PC-3 (cell line): ENCODE measurements around the gene RPS6KA3. TPM values are rescaled to one million over a fixed set of nuclear protein-coding genes. Genes with fewer than 3 reads are reported as not detected.

Experiments
- ATAC-seq: fragments of 200-7000 bp; cut with Tn5 transposase; 2 replicates; pipeline ENCODE4 v1.9.1; 2020; ENCODE audit warnings: mild to moderate bottlenecking, moderate library complexity
- BruUV-seq: library from RNA; stranded (reverse); fragments of 400-500 nt; replicated peaks from 2 replicates; lab custom pipeline; 2021; lab: Mats Ljungman, UMichigan
- CTCF ChIA-PET: fragments of 300-600 bp; sonication (Branson Sonifier 250); formaldehyde crosslinking; loops from one replicate; lab custom pipeline; 2022; ENCODE audit warnings: antibody characterized with exemption; lab: Charles Lee
- POLR2A ChIA-PET: fragments of 300-600 bp; sonication (Branson Sonifier 250); formaldehyde crosslinking; loops from one replicate; lab custom pipeline; 2022; ENCODE audit warnings: antibody characterized with exemption; ENCODE audit not compliant: unreplicated experiment; lab: Charles Lee
- DNase-seq: peaks from one replicate; pipeline ENCODE4 v3.0.0-alpha.2; 2015
- H2AFZ ChIP-seq: fragments of 300-600 bp; sonication (generic); 2 replicates; pipeline ENCODE4 v1.6.0; 2016; ENCODE audit warnings: antibody characterized with exemption, low read length
- H3F3A ChIP-seq: fragments of 300-600 bp; sonication (generic); one replicate; pipeline ENCODE4 v1.6.0; 2017; ENCODE audit warnings: antibody characterized with exemption, low read length, control low read depth, mild to moderate bottlenecking; ENCODE audit not compliant: unreplicated experiment
- H3K27ac ChIP-seq: fragments of 300-600 bp; sonication (generic); 2 replicates; pipeline ENCODE4 v1.5.1; 2016; ENCODE audit warnings: mild to moderate bottlenecking, low read length
- H3K27me3 ChIP-seq: fragments of 300-600 bp; sonication (generic); 2 replicates; pipeline ENCODE4 v1.6.1; 2016; ENCODE audit warnings: low read length, mixed read lengths
- H3K36me3 ChIP-seq: fragments of 300-600 bp; sonication (generic); 2 replicates; pipeline ENCODE4 v1.6.1; 2016; ENCODE audit warnings: low read depth, mixed run types, low read length, mixed read lengths
- H3K4me1 ChIP-seq: fragments of 300-600 bp; sonication (generic); 2 replicates; pipeline ENCODE4 v1.5.1; 2016; ENCODE audit warnings: low read length; ENCODE audit not compliant: insufficient read depth
- H3K4me2 ChIP-seq: fragments of 300-600 bp; sonication (generic); 2 replicates; pipeline ENCODE4 v1.6.0; 2016; ENCODE audit warnings: low read length
- H3K4me3 ChIP-seq: fragments of 300-600 bp; sonication (generic); 2 replicates; pipeline ENCODE4 v1.5.1; 2016; ENCODE audit warnings: mild to moderate bottlenecking, low read length, mixed read lengths
- H3K79me2 ChIP-seq: fragments of 300-600 bp; sonication (generic); 2 replicates; pipeline ENCODE4 v1.6.1; 2017; ENCODE audit warnings: low read length, mixed read lengths
- H3K9ac ChIP-seq: fragments of 300-600 bp; sonication (generic); 2 replicates; pipeline ENCODE4 v1.6.0; 2016; ENCODE audit warnings: mild to moderate bottlenecking, low read length
- H3K9me2 ChIP-seq: fragments of 300-600 bp; sonication (generic); replicated peaks from 2 replicates; pipeline ENCODE4 v1.6.1; 2016; ENCODE audit warnings: mixed run types, low read length, mixed read lengths
- H3K9me3 ChIP-seq: fragments of 300-600 bp; sonication (generic); 2 replicates; pipeline ENCODE4 v1.6.1; 2016; ENCODE audit warnings: low read length, mixed read lengths
- H4K20me1 ChIP-seq: fragments of 300-600 bp; sonication (generic); 2 replicates; pipeline ENCODE4 v1.6.1; 2016; ENCODE audit warnings: low read length, mixed read lengths
- EZH2 ChIP-seq: fragments of 300-600 bp; sonication (generic); IDR thresholded peaks from one replicate; pipeline ENCODE4 v1.6.1; 2017; ENCODE audit warnings: antibody characterized with exemption, mild to moderate bottlenecking, low read length; ENCODE audit not compliant: unreplicated experiment
- EZH2phosphoT487 ChIP-seq: fragments of 300-600 bp; sonication (generic); IDR thresholded peaks from 2 replicates; pipeline ENCODE4 v1.6.1; 2018; ENCODE audit warnings: mild to moderate bottlenecking, antibody characterized with exemption, low read length, borderline replicate concordance
- intact Hi-C: fragments of 100-400 bp; cut with micrococcal nuclease; formaldehyde crosslinking; loops from 2 replicates; pipeline ENCODE4 v1.9.0; 2023
- total RNA-seq: library from RNA; depleted of rRNA; stranded (reverse); fragments of >200 nt; gene quantifications from 2 replicates; pipeline ENCODE4 v1.2.3, GENCODE V29; 2014
- TF ChIP-seq, protein P1 (sequence below): fragments of 300-600 bp; sonication (generic); conservative IDR thresholded peaks from 2 replicates; pipeline ENCODE4 v1.5.1; 2017; ENCODE audit warnings: antibody characterized with exemption, low read depth, mild to moderate bottlenecking, low read length

Gene RPS6KA3
- total RNA-seq, 1 experiment from 2014 or later, result 22.8 TPM

DNA sequence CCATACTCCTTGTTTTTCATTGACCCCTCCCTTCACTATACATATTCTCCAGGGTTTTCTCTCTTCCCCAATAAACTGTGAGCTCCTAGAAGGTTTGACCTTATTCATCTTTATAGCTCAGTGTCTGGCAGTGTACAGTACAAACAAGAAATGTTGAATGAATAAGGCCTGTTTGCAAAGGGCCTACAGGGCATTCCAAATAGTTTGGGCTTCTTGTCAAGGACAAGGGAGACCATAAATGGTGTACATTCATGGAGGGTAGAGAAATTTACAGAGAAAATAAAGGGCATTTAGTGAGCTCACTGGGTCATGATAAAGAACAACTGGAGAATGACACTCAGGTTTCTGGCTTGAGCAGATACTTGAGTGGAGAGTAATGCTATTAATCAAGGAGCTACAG lies 77.5 kb downstream of the RPS6KA3 start:
- Histone ChIP-seq H3K9me3 (no peaks in the 10 kb centered on the region), H3F3A (no peaks in the 10 kb centered on the region), H3K9ac (no peak overlapping the region), H3K36me3 (peaks cover 6% of the 10 kb centered on the region; the same call in 1 of the 2 replicates), H4K20me1 (no peaks in the 10 kb centered on the region), H3K4me2 (no peak overlapping the region), H3K4me1 (no peaks in the 10 kb centered on the region), H3K4me3 (no peak overlapping the region), H2AFZ (no peak overlapping the region), H3K79me2 (no peaks in the 10 kb centered on the region), H3K27me3 (no peaks in the 10 kb centered on the region), H3K27ac (no peak overlapping the region), H3K9me2 (no peaks in the 10 kb centered on the region)
- DNase-seq (no peak), ATAC-seq (no peak; the same call in 1 of the 2 replicates)
- CTCF ChIA-PET, result no interaction called here
- no peak for TF ChIP-seq EZH2
- TF ChIP-seq, protein P1, sequence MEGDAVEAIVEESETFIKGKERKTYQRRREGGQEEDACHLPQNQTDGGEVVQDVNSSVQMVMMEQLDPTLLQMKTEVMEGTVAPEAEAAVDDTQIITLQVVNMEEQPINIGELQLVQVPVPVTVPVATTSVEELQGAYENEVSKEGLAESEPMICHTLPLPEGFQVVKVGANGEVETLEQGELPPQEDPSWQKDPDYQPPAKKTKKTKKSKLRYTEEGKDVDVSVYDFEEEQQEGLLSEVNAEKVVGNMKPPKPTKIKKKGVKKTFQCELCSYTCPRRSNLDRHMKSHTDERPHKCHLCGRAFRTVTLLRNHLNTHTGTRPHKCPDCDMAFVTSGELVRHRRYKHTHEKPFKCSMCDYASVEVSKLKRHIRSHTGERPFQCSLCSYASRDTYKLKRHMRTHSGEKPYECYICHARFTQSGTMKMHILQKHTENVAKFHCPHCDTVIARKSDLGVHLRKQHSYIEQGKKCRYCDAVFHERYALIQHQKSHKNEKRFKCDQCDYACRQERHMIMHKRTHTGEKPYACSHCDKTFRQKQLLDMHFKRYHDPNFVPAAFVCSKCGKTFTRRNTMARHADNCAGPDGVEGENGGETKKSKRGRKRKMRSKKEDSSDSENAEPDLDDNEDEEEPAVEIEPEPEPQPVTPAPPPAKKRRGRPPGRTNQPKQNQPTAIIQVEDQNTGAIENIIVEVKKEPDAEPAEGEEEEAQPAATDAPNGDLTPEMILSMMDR, result no peak
- TF ChIP-seq EZH2phosphoT487, result no peak
- intact Hi-C loops, result no loop called here
- POLR2A ChIA-PET, result interaction anchor here (0.6 to 0.7 kb wide), 2 partner anchors 323 to 1530 kb away, joined by 3 to 11 read pairs; no protein-coding TSS in a partner anchor
- BruUV-seq, result no TSS peak

DNA sequence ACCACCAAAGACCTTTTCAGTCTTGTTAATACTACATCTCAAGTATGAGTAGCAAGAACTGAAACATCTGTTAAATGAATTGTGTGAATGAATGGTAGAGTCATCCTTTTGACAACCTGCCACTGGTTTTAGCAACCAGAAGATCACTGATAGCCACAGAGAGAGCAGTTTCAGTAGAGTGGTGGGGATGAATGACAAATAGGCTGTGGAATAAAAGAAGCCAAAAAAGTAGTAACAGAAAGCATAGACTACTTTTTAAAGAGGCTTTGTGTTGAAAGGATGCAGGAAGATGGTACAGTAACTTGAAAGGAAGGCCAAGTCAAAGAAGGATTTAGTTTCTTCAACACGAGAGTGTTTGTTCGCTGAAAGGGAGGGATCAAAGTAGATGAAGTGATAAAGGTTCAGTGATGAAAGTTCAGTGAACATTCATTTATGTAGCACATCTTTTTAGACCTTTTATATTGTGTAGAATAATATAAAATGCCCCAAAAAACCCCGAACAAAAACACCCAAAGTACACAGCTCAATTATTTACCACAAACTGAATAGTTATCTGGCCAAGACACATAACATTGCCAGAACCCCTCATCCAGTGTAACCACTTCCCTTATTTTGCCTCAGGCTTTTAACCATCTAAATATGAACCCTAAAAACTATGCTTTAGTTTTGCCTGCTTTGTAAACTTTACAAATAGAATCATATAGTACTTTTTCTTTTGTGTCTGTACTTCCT lies 84.9 kb downstream of the RPS6KA3 start:
- ChIA-PET POLR2A (no interaction called here), CTCF (no interaction called here)
- H3K79me2 ChIP-seq, result no peaks in the 10 kb centered on the region
- ATAC-seq, result no peak
- no peaks in the 10 kb centered on the region for H3F3A ChIP-seq
- H3K27ac ChIP-seq, result no peak overlapping the region
- no peak overlapping the region for H3K4me3 ChIP-seq
- no peaks in the 10 kb centered on the region for H3K27me3 ChIP-seq
- no peaks in the 10 kb centered on the region for H3K4me1 ChIP-seq
- intact Hi-C loops, result no loop called here
- H2AFZ ChIP-seq, result no peak overlapping the region
- H3K9me3 ChIP-seq, result no peaks in the 10 kb centered on the region
- no peak for DNase-seq
- no peaks in the 10 kb centered on the region for H4K20me1 ChIP-seq
- TF ChIP-seq EZH2 (no peak), EZH2phosphoT487 (no peak)
- TF ChIP-seq, protein P1, result no peak
- no peaks in the 10 kb centered on the region; the same call in 1 of the 2 replicates for H3K36me3 ChIP-seq
- no TSS peak for BruUV-seq
- H3K9me2 ChIP-seq, result no peaks in the 10 kb centered on the region
- H3K9ac ChIP-seq, result no peak overlapping the region
- H3K4me2 ChIP-seq, result no peak overlapping the region

DNA sequence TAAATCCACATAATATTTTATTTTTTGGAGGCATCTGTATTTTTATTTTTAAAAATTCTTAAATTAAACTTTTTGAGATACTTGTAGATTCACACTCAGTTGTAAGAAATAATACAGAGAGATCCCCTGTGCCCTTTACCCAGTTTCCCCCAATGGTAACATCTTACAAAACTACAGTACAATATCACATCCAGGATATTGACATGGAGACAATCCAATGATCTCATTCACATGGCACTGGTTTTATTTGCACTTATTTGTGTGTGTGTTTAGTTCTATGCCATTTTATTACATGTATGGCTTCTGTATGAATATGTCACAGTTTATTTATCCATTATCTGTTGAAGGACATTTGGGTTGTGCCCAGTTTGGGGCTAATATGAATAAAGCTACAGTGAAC lies 89.6 kb downstream of the RPS6KA3 start:
- no peak overlapping the region for H2AFZ ChIP-seq
- H3K27ac ChIP-seq, result no peak overlapping the region
- peaks cover 4% of the 10 kb centered on the region for H3K4me1 ChIP-seq
- H3K36me3 ChIP-seq, result peaks cover 10% of the 10 kb centered on the region
- BruUV-seq, result no TSS peak
- ChIA-PET CTCF (no interaction called here), POLR2A (no interaction called here)
- H3K4me2 ChIP-seq, result no peak overlapping the region
- intact Hi-C loops, result no loop called here
- H4K20me1 ChIP-seq, result no peaks in the 10 kb centered on the region
- no peaks in the 10 kb centered on the region for H3K9me3 ChIP-seq
- no peaks in the 10 kb centered on the region for H3K27me3 ChIP-seq
- no peak for DNase-seq
- H3K9ac ChIP-seq, result no peak overlapping the region
- H3K9me2 ChIP-seq, result no peaks in the 10 kb centered on the region
- no peak for ATAC-seq
- TF ChIP-seq EZH2phosphoT487 (no peak), EZH2 (no peak)
- TF ChIP-seq, protein P1, result no peak
- H3K79me2 ChIP-seq, result no peaks in the 10 kb centered on the region
- H3F3A ChIP-seq, result no peaks in the 10 kb centered on the region
- H3K4me3 ChIP-seq, result no peak overlapping the region
